SH-SY5Y (cell line): ENCODE measurements around the gene RBMS1.

Experiments
- GATA2 ChIP-seq: IDR thresholded peaks from 2 replicates; pipeline ENCODE4 v1.6.1; 2011; ENCODE audit warnings: mild to moderate bottlenecking, low read depth, low read length
- GATA3 ChIP-seq: IDR thresholded peaks from 2 replicates; pipeline ENCODE4 v1.6.1; 2011; ENCODE audit warnings: low read depth, mild to moderate bottlenecking, low read length, moderate library complexity

The RBMS1 gene

GRCh38 chr2:160345071-160345764 is 148.4 kb downstream of the RBMS1 start:
- TF ChIP-seq GATA3 (no peak), GATA2 (no peak)

- TF ChIP-seq GATA3 (no peak), GATA2 (no peak)
Measured at GRCh38 chr2:160343404-160343803, 150.2 kb downstream of the RBMS1 start.

GRCh38 chr2:160339726-160340125 is 153.9 kb downstream of the RBMS1 start:
- no peak for TF ChIP-seq GATA3
- no peak for TF ChIP-seq GATA2

GRCh38 chr2:160338901-160339685 is 154.5 kb downstream of the RBMS1 start:
- TF ChIP-seq GATA2, result no peak
- no peak for TF ChIP-seq GATA3

- TF ChIP-seq GATA3 (no peak), GATA2 (no peak)
Measured at GRCh38 chr2:160337728-160338127, 155.9 kb downstream of the RBMS1 start.

GRCh38 chr2:160336635-160337034 is 157.0 kb downstream of the RBMS1 start:
- no peak for TF ChIP-seq GATA2
- TF ChIP-seq GATA3, result no peak

- TF ChIP-seq GATA3, result no peak
- TF ChIP-seq GATA2, result no peak
Measured at GRCh38 chr2:160336105-160336504, 157.5 kb downstream of the RBMS1 start.

- no peak for TF ChIP-seq GATA3
- TF ChIP-seq GATA2, result no peak
Measured at GRCh38 chr2:160335441-160335840, 158.2 kb downstream of the RBMS1 start.

- TF ChIP-seq GATA2 (no peak), GATA3 (no peak)
Measured at GRCh38 chr2:160334028-160334741, 159.4 kb downstream of the RBMS1 start.

GRCh38 chr2:160333324-160334027 is 160.1 kb downstream of the RBMS1 start:
- TF ChIP-seq GATA3 (no peak), GATA2 (no peak)

GRCh38 chr2:160332318-160332717 is 161.3 kb downstream of the RBMS1 start:
- no peak for TF ChIP-seq GATA2
- no peak for TF ChIP-seq GATA3

- TF ChIP-seq GATA3, result no peak
- TF ChIP-seq GATA2, result no peak
Measured at GRCh38 chr2:160331258-160332025, 162.2 kb downstream of the RBMS1 start.

GRCh38 chr2:160328811-160329527 is 164.6 kb downstream of the RBMS1 start:
- TF ChIP-seq GATA3, result no peak
- TF ChIP-seq GATA2, result no peak

GRCh38 chr2:160326786-160327185 is 166.8 kb downstream of the RBMS1 start:
- no peak for TF ChIP-seq GATA2
- TF ChIP-seq GATA3, result no peak
